Body of pancreas (tissue), 4 donors: ENCODE results near the gene CNPY1.

Experiments used
- CTCF ChIP-seq, 7 experiments: fragments of 450-650 bp in 4 of 7; fragments of 200-600 bp in 3 of 7; sonication (generic) in 3 of 7; IDR thresholded peaks; one replicate each; pipeline ENCODE4 v1.5.1; 2016 to 2019; ENCODE audit warnings: antibody characterized with exemption in 7 of 7
- POLR2A ChIP-seq, 3 donors: fragments of 450-650 bp; IDR thresholded peaks; one replicate each; pipeline ENCODE4 v1.6.1; 2016; ENCODE audit warnings: antibody characterized with exemption in 3 of 3, mild to moderate bottlenecking in 2 of 3

GRCh38 chr7:155540553-155540952 is 5.8 kb downstream of the CNPY1 start:
- TF ChIP-seq POLR2A (IDR thresholded peaks at IDR 0.05) (no peak), CTCF (IDR thresholded peaks at IDR 0.05) (no peak)
